Measurements from ENCODE around the gene TANC1. TPM values are rescaled to one million over a fixed set of nuclear protein-coding genes. Genes with fewer than 3 reads are reported as not detected.
A peak's percentile ranks its signal among the peaks of the same experiment; 100 is the strongest.

TANC1 gene
- total RNA-seq, 1 experiment from 2014 or later: 2.5 TPM

GRCh38 chr2:158996378-158996993, 28.0 kb downstream of the TANC1 start:
- Histone ChIP-seq H3K79me1 (ENCODE audit: insufficient read depth, low read depth, low read length, poor library complexity, severe bottlenecking) (no peaks in the 10 kb centered on the region), H2BK5ac (ENCODE audit: insufficient read length, low read length) (no peak overlapping the region), H3K56ac (ENCODE audit: insufficient read length, low read depth, low read length) (no peak overlapping the region), H3K14ac (ENCODE audit: insufficient read depth, low read length) (no peak overlapping the region), H4K5ac (ENCODE audit: insufficient read length, low read depth, low read length) (no peak overlapping the region), H3K18ac (ENCODE audit: insufficient read length, low read depth, low read length) (no peak overlapping the region), H3K27ac (ENCODE audit: insufficient read length, low read depth, low read length) (no peak overlapping the region), H2BK20ac (ENCODE audit: low read depth, low read length, poor library complexity, severe bottlenecking) (no peak overlapping the region), H2AK5ac (ENCODE audit: insufficient read length, low read length) (no peak overlapping the region), H3K9me3 (ENCODE audit: control insufficient read depth, low read depth, low read length) (no peaks in the 10 kb centered on the region), H3K4me1 (ENCODE audit: insufficient read depth, low read length) (no peaks in the 10 kb centered on the region), H2BK15ac (ENCODE audit: low read depth, low read length) (no peak overlapping the region), H4K91ac (ENCODE audit: insufficient read length, low read depth, low read length) (no peak overlapping the region), H3K79me2 (ENCODE audit: insufficient read depth, low read length) (no peaks in the 10 kb centered on the region), H4K20me1 (ENCODE audit: control insufficient read depth, insufficient read depth, insufficient read length) (no peaks in the 10 kb centered on the region), H2BK12ac (ENCODE audit: insufficient read length, low read depth, low read length) (no peak overlapping the region), H2BK120ac (ENCODE audit: low read depth, low read length, poor library complexity, severe bottlenecking) (no peak overlapping the region), H3K27me3 (ENCODE audit: insufficient read depth, low read length) (no peaks in the 10 kb centered on the region), H3K23ac (ENCODE audit: insufficient read length, low read depth, low read length) (no peak overlapping the region), H3K4me2 (ENCODE audit: insufficient read depth, insufficient read length, low read length) (no peak overlapping the region), H3K4ac (ENCODE audit: low read depth, low read length) (no peak overlapping the region), H3K9ac (ENCODE audit: extremely low read depth, insufficient read length, low read length) (no peak overlapping the region), H3T11ph (ENCODE audit: low read length) (no peak overlapping the region), H4K8ac (replicated peaks; ENCODE audit: insufficient read length, low read depth, low read length) (no peak overlapping the region), H2AFZ (ENCODE audit: low read length) (no peak overlapping the region), H3K23me2 (ENCODE audit: insufficient read length, low read depth, low read length, poor library complexity, severe bottlenecking) (no peaks in the 10 kb centered on the region)
- H3K4me1 Mint-ChIP-seq: peaks cover 12 to 13% of the 10 kb centered on the region in 2 experiments
- no peak overlapping the region for H3K4me3 Mint-ChIP-seq
- no peaks in the 10 kb centered on the region for H3K9me3 Mint-ChIP-seq
- no peak overlapping the region for H3K27ac Mint-ChIP-seq
- H3K36me3 Mint-ChIP-seq (ENCODE audit: insufficient read depth in 1 of 3, low read depth in 3 of 3): no peaks in the 10 kb centered on the region
- WGBS (ENCODE audit: extremely low coverage, insufficient read length, low lambda C conversion rate): no CpG with 5 or more reads among the region's 4 CpGs
- DNase-seq: no peak
- H3K27me3 Mint-ChIP-seq (ENCODE audit: low read depth): no peaks in the 10 kb centered on the region; the same call in 1 of the 2 replicates
- TF ChIP-seq CTCF (conservative IDR thresholded peaks at IDR 0.05): peak; percentile 6; the same call in 2 of the 3 replicates
